Tibial nerve (tissue), 4 donors: ENCODE data around the gene SLC35A4.

Experiments used
- EP300 ChIP-seq, 2 donors: sonication (generic); formaldehyde crosslinking; IDR thresholded peaks; one replicate each; pipeline ENCODE4 v1.6.1; 2017; ENCODE audit warnings: antibody characterized with exemption in 2 of 2, mild to moderate bottlenecking in 1 of 2
- POLR2A ChIP-seq, 2 donors: fragments of 450-650 bp; IDR thresholded peaks; one replicate each; pipeline ENCODE4 v1.6.1; 2017; ENCODE audit warnings: antibody characterized with exemption in 2 of 2, mild to moderate bottlenecking in 2 of 2, moderate library complexity in 2 of 2
- TF ChIP-seq, protein P1 (sequence below), 5 experiments: fragments of 200-600 bp in 3 of 5; fragments of 450-650 bp in 2 of 5; sonication (generic) in 3 of 5; IDR thresholded peaks; one replicate each; pipeline ENCODE4 v1.5.1; 2016 to 2019; ENCODE audit warnings: antibody characterized with exemption in 5 of 5, mild to moderate bottlenecking in 3 of 5, moderate library complexity in 2 of 5

GRCh38 chr5:140590861-140591260 is 26.2 kb downstream of the SLC35A4 start:
- TF ChIP-seq POLR2A (IDR thresholded peaks at IDR 0.05): no peak
- no peak for TF ChIP-seq EP300 (IDR thresholded peaks at IDR 0.05)
- TF ChIP-seq, protein P1, sequence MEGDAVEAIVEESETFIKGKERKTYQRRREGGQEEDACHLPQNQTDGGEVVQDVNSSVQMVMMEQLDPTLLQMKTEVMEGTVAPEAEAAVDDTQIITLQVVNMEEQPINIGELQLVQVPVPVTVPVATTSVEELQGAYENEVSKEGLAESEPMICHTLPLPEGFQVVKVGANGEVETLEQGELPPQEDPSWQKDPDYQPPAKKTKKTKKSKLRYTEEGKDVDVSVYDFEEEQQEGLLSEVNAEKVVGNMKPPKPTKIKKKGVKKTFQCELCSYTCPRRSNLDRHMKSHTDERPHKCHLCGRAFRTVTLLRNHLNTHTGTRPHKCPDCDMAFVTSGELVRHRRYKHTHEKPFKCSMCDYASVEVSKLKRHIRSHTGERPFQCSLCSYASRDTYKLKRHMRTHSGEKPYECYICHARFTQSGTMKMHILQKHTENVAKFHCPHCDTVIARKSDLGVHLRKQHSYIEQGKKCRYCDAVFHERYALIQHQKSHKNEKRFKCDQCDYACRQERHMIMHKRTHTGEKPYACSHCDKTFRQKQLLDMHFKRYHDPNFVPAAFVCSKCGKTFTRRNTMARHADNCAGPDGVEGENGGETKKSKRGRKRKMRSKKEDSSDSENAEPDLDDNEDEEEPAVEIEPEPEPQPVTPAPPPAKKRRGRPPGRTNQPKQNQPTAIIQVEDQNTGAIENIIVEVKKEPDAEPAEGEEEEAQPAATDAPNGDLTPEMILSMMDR (IDR thresholded peaks at IDR 0.05): no peak
